Activated naive CD4-positive, alpha-beta T cell treated with Interleukin-2 at 50 U/mL for 16 hours (primary cell): ENCODE measurements around the gene OTOS.

ENCODE experiments used
- DNase-seq: peaks from one replicate; pipeline ENCODE4 v3.0.0-alpha.2; 2020

The OTOS gene

DNA sequence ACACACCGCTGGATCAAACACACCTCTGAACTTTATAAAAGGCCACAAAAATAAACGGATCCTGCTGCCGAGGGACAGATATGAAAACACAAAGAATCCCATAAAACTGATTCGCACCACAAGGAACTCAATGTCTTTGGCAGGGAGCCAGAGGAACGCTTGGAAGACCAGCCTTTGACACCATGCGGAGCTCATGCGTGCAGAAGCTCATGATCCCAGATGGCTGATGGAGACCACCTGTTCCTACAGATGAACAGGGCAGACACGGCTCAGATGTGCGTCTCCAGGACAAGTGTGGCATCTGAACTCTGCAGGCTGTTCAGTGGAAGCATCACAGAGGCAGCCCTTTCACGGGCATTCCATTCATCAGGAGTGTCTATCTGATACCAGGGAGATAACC lies 29.2 kb downstream of the OTOS start:
- DNase-seq, result no peak

- no peak for DNase-seq
Measured at GRCh38 chr2:240109386-240109785, 31.1 kb downstream of the OTOS start.

DNA sequence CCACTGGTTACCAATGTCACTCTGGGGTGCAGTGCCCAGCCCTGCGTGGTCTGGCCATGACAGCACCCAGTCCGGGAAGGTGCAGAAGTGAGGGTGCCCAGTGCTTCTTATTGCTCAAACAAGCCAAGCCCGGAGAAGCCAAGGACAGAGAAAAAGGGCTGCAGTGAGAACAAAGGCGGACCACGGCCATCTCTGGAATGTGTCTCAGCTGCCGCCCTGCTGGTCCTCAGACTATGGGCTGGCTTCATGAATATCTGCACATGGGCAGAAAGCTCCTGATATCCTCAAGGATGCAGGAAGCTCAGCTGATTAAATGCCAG lies 33.0 kb downstream of the OTOS start:
- DNase-seq, result no peak

DNA sequence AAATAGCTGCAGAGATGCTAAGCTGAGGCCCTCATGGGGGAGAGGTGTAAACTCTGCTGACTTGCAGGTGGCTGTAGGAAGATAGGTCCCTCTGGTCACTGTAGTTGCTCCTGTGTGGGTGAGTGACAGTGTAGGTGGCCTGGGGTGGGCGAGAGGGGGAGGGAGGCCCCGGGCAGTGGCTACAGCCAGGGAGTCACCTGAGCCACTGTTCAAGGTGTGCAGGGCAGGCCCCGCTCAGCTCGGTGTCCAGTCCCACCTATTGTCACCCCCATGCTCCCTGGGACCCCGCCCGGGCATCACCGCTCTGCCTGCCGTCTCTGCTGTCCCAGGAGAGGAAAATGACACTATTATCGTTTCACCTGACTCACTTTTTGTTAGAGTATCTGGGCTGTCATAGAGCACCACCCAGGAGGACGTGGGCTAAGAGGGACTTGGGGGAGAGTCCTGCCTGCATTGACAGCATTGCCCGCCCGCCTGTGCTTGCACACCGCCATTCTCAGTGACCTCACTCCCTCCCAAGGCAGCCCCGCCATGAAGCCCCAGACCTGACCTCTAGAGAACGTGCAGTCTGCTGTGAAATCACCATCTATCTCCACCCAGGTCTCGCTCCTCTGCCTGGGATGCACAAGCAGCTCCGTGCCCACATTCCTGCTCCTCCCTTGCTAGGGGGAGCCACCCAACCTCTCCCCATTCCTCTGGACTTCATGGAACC lies 33.5 kb downstream of the OTOS start:
- no peak for DNase-seq

GRCh38 chr2:240105982-240106381 lies 34.5 kb downstream of the OTOS start:
- DNase-seq, result no peak

- no peak for DNase-seq
Measured at GRCh38 chr2:240103136-240103535, 37.3 kb downstream of the OTOS start.

- DNase-seq, result no peak
Measured at GRCh38 chr2:240098349-240098748, 42.1 kb downstream of the OTOS start.

DNA sequence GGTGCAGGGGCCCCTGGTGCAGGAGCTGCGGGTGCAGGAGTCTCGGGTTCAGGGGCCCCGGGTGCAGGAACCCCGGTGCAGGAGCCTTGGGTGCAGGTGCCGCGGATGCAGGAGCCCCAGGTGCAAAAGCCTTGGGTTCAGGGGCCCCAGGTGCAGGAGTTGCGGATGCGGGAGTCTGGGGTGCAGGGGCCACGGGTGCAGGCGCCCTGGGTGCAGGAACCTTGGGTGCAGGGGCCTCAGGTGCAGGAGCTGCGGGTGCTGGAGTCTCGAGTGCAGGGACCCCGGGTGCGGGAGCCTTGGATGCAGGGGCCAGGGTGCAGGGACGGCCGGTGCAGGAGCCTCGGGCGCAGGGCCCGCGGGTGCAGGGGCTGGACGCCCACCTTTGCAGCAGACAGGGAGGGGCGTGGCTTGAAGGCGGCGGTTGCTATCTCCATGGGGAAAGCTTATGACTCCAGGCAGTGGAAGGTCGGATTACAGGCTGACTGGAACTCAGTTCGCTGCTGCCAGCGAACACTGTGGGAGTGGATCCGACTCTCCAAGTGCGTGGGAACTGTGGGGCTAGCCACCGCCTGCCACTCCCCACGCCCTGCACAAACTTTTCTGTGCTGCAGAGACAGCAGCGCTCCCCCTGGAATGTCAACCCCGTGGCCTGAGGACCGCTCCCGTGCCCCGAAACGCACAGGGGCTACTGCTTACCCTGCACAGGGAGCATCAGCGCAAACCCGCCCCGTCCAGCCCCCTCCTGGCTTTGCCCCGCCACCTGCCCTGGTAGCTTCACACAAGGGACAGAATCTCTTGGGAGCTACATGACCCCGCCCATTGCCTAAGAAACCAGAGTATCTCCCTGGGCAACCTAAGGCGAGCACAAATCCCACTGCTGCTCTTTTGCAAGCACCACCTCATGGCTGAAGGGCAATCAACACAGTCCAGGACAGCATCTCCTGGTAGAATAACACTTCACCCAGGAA lies 44.6 kb downstream of the OTOS start:
- no peak for DNase-seq

DNA sequence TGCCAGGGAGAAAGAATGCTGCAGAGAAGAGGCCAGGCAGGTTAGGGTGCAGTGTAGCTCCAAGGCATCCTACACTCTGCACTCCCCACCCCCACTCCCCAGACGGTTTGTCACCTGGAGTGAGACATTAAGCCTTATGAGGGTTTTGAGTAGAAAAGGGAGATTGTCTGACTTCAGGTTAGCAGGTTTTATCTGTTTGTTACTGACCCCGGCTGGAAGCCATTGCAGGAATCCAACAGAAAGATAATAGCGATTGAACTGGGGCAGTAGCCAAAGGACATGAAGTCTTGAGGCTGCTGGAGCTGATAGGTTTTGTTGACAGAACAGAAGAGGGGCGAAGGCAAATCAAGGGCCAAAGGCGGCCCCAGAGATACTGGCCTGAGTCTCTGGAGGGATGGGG lies 51.2 kb downstream of the OTOS start:
- DNase-seq, result no peak
